Measurements from ENCODE around the gene GDI1.

DNA sequence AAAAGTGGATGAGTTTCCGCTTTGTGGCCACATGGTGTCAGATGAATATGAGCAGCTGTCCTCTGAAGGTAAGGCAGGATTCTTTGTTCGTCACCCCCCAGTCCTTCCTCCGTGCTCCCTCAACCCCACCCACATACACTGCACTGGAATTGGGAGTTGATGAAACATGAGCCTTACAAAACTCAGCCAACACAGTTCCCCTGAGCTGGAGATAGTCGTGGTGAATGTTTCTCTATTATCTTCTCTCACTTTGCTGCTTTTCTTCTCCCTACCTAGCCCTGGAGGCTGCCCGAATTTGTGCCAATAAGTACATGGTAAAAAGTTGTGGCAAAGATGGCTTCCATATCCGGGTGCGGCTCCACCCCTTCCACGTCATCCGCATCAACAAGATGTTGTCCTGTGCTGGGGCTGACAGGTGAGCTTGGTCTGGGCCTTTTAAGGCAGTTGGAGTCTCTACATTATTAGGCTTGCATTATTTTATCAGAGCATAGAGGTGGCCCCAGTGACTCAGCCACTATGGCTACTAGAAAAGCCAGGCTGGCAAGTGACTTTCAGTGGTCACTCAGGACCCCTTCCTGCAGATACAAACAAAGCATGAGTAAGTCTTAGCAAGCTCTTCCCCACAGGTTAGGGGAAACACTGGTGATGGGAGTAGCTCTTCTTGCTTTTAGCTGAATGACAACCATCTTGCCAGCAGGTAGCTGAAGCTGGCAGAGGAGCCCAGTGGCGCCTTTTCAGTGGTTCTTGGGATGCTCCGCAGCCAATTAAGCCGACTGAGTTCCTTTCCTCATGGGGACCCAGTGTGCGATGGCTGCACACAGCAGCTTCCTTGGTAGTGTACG, 37.2 kb upstream of the GDI1 start:
- TF ChIP-seq MAX (IDR thresholded peaks at IDR 0.05; ENCODE audit: low read depth) (no peak), CTCF (IDR thresholded peaks at IDR 0.05) (no peak), RAD21 (IDR thresholded peaks at IDR 0.05; ENCODE audit: low read length) (no peak), EP300 (IDR thresholded peaks at IDR 0.05; ENCODE audit: borderline replicate concordance in 1 of 2, low read depth in 1 of 2, low read length in 1 of 2) (no peak), REST (IDR thresholded peaks at IDR 0.05; ENCODE audit: low read depth, low read length) (no peak), EZH2phosphoT487 (IDR thresholded peaks at IDR 0.05; ENCODE audit: borderline replicate concordance, low read depth) (no peak), MXI1 (IDR thresholded peaks at IDR 0.05; ENCODE audit: low read depth, low read length) (no peak), NRF1 (IDR thresholded peaks at IDR 0.05; ENCODE audit: low read depth, low read length) (no peak), SIN3A (IDR thresholded peaks at IDR 0.05; ENCODE audit: borderline replicate concordance, low read depth, low read length) (no peak), SMC3 (IDR thresholded peaks at IDR 0.05; ENCODE audit: low read depth, low read length) (no peak), POLR2AphosphoS5 (IDR thresholded peaks at IDR 0.05; ENCODE audit: low read depth, low read length) (no peak)
